ENCODE data around the gene RANBP17. TPM values are rescaled to one million over a fixed set of nuclear protein-coding genes. Genes with fewer than 3 reads are reported as not detected.
A peak's percentile ranks its signal among the peaks of the same experiment; 100 is the strongest.
"Not testable (repeated sequence)": the region's sequence is repeated elsewhere in the genome, so short reads cannot be mapped to it uniquely, and the experiment has no call there.

RANBP17 gene
- total and polyA plus RNA-seq, 2 experiments from 2014 or later, result 43.8 to 53.1 TPM

DNA sequence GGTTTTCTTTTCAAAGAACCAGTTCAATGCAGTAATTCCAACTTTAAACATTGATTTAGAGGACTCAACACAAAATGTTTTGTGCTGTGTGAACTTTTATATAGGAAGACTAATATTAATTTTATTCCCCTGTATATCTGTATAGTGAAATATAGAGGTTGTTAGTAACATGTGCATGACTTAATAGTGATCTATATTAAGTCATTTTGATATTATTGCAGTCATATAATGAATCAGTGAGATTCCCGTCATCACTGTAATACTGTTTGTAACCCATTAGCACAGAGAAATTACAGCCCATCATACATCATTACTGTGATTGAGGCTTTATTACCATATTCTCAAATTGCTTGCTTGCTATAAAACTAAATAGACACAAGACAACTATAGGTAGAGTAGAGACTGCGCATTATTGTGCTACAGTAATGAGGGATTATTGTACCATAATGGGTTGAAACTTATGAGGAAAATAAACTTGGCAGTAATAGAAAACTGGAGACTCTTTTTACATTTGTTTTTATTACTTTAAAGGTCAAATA, 170.7 kb downstream of the RANBP17 start:
- Mint-ChIP-seq H3K27ac (no peak overlapping the region), H3K27me3 (ENCODE audit: insufficient read depth, low read depth, poor library complexity) (no peaks in the 10 kb centered on the region), H3K9me3 (no peaks in the 10 kb centered on the region), H3K4me3 (no peak overlapping the region), H3K36me3 (ENCODE audit: low read depth) (no peaks in the 10 kb centered on the region), H3K4me1 (no peaks in the 10 kb centered on the region)
- Histone ChIP-seq H3K4me1 (ENCODE audit: insufficient read depth) (no peaks in the 10 kb centered on the region), H3K27ac (ENCODE audit: low read depth) (no peak overlapping the region), H3F3A (replicated peaks; ENCODE audit: low read depth) (no peaks in the 10 kb centered on the region), H3K79me2 (replicated peaks; ENCODE audit: insufficient read depth) (no peaks in the 10 kb centered on the region), H3K9me2 (ENCODE audit: insufficient read depth) (no peaks in the 10 kb centered on the region), H3K27me3 (ENCODE audit: insufficient read depth) (no peaks in the 10 kb centered on the region), H3K36me3 (ENCODE audit: insufficient read depth) (no peaks in the 10 kb centered on the region), H3K4me2 (no peak overlapping the region), H2AFZ (no peak overlapping the region), H4K20me1 (replicated peaks; ENCODE audit: insufficient read depth) (no peaks in the 10 kb centered on the region), H3K4me3 (no peak overlapping the region)
- no peak for DNase-seq (ENCODE audit: low spot score)
- no peak for ATAC-seq
- TF ChIP-seq CREB1 (CRISPR knock-in tag; IDR thresholded peaks at IDR 0.05; ENCODE audit: low read depth), result no peak

DNA sequence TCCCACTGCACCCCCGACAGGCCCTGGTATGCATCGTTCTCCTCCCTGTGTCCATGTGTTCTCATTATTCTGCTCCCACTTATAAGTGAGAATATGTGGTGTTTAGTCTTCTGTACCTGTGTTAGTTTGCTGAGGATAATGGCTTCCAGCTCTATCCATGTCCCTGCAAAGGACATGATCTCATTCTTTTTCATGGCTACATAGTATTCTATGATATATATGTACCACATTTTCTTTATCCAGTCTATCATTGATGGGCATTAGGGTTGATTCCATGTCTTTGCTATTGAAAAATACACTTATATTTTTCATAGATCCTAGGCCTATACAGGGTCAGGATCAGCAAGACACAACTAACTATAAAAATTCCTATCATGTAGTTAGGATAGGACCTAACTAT, 180.1 kb downstream of the RANBP17 start:
- not testable (repeated sequence) for H3K36me3 Mint-ChIP-seq (ENCODE audit: low read depth); ATAC-seq; H3K9me3 Mint-ChIP-seq; H3K79me2 ChIP-seq (replicated peaks; ENCODE audit: insufficient read depth); DNase-seq (ENCODE audit: low spot score); H3K4me3 ChIP-seq; H3K9me2 ChIP-seq (ENCODE audit: insufficient read depth); H3K27me3 Mint-ChIP-seq (ENCODE audit: insufficient read depth, low read depth, poor library complexity); H3F3A ChIP-seq (replicated peaks; ENCODE audit: low read depth); H4K20me1 ChIP-seq (replicated peaks; ENCODE audit: insufficient read depth); H3K27ac Mint-ChIP-seq; H3K4me3 Mint-ChIP-seq; H3K4me2 ChIP-seq; H3K36me3 ChIP-seq (ENCODE audit: insufficient read depth); H3K27me3 ChIP-seq (ENCODE audit: insufficient read depth); H2AFZ ChIP-seq; H3K27ac ChIP-seq (ENCODE audit: low read depth)
- H3K4me1 ChIP-seq (ENCODE audit: insufficient read depth), result peaks cover 18% of the 10 kb centered on the region
- peaks cover 12% of the 10 kb centered on the region; the same call in 2 of the 3 replicates for H3K4me1 Mint-ChIP-seq

DNA sequence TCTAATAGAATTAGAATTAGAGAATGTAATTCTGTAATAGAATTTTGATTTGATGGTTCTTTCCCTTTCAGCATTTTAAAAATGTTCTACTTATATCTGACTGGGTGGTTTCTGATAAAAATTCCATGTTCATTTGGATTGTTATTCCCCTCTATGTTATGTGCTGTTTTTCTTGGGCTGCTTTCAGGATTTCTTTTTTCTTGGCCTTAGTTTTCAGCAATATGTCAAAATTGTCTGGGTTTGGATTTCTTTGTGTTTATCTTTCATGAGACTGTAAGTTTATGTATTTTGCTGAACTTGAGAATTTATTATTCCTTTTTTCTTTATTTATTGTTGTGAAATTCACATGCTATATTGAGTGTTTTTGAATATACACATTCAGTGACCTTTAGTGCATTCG, 189.1 kb downstream of the RANBP17 start:
- no peak for DNase-seq (ENCODE audit: low spot score)
- no peaks in the 10 kb centered on the region for H3K79me2 ChIP-seq (replicated peaks; ENCODE audit: insufficient read depth)
- Mint-ChIP-seq H3K27ac (no peak overlapping the region), H3K4me1 (peaks cover under 1% of the 10 kb centered on the region; the same call in 2 of the 3 replicates), H3K9me3 (peaks cover 21% of the 10 kb centered on the region), H3K36me3 (ENCODE audit: low read depth) (peaks cover 46% of the 10 kb centered on the region), H3K4me3 (no peak overlapping the region), H3K27me3 (ENCODE audit: insufficient read depth, low read depth, poor library complexity) (no peaks in the 10 kb centered on the region)
- no peak overlapping the region for H3K27ac ChIP-seq (ENCODE audit: low read depth)
- no peaks in the 10 kb centered on the region for H3K27me3 ChIP-seq (ENCODE audit: insufficient read depth)
- no peak overlapping the region for H2AFZ ChIP-seq
- no peak overlapping the region for H3K4me3 ChIP-seq
- H4K20me1 ChIP-seq (replicated peaks; ENCODE audit: insufficient read depth), result no peaks in the 10 kb centered on the region; the same call in 1 of the 2 replicates
- peaks cover 12% of the 10 kb centered on the region; the same call in 1 of the 2 replicates for H3K36me3 ChIP-seq (ENCODE audit: insufficient read depth)
- no peak for TF ChIP-seq POLR2AphosphoS5 (IDR thresholded peaks at IDR 0.05; ENCODE audit: low read depth)
- no peak for ATAC-seq
- no peaks in the 10 kb centered on the region for H3K9me2 ChIP-seq (ENCODE audit: insufficient read depth)
- peaks cover under 1% of the 10 kb centered on the region; the same call in 1 of the 2 replicates for H3K4me1 ChIP-seq (ENCODE audit: insufficient read depth)
- H3F3A ChIP-seq (replicated peaks; ENCODE audit: low read depth), result no peaks in the 10 kb centered on the region
- no peak overlapping the region for H3K4me2 ChIP-seq

DNA sequence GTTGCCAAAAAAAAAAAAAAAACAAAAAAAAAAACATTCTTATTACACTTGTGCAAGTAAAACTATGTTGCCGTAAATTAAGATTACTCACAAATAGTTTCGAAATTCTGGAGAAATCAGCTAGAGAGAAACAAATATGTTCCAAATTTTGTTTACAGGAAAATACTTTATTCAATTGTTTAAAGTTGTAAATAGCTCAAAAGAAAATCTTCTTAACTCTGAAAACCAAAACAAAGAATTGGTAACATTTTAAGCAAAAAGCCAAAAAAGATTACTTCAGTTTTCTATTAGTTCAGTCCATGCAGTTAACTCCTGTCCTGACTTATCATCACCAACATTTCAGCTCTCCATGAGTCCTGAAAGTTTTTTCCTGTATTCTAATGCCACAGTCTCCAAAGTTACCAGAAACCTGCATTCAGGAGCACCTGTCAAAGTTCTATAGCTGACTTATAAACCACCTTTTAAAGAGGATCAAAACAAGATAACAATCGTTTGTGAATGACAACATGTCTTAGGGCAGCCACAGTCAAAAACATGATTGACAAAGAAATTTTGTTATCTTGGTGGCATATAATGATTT, 194.1 kb downstream of the RANBP17 start:
- Mint-ChIP-seq H3K36me3 (ENCODE audit: low read depth) (peaks cover 55% of the 10 kb centered on the region), H3K9me3 (peaks cover 40% of the 10 kb centered on the region), H3K27ac (no peak overlapping the region), H3K4me1 (no peaks in the 10 kb centered on the region), H3K4me3 (no peak overlapping the region), H3K27me3 (ENCODE audit: insufficient read depth, low read depth, poor library complexity) (no peaks in the 10 kb centered on the region)
- Histone ChIP-seq H3K4me2 (no peak overlapping the region), H3K27me3 (ENCODE audit: insufficient read depth) (no peaks in the 10 kb centered on the region), H3K27ac (ENCODE audit: low read depth) (no peak overlapping the region), H3K9me2 (ENCODE audit: insufficient read depth) (no peaks in the 10 kb centered on the region), H2AFZ (no peak overlapping the region), H3K36me3 (ENCODE audit: insufficient read depth) (peaks cover 23% of the 10 kb centered on the region), H3K4me3 (no peak overlapping the region), H3K79me2 (replicated peaks; ENCODE audit: insufficient read depth) (no peaks in the 10 kb centered on the region), H3K4me1 (ENCODE audit: insufficient read depth) (no peaks in the 10 kb centered on the region), H3F3A (replicated peaks; ENCODE audit: low read depth) (no peaks in the 10 kb centered on the region), H4K20me1 (replicated peaks; ENCODE audit: insufficient read depth) (no peaks in the 10 kb centered on the region; the same call in 1 of the 2 replicates)
- 0 out of 2 replicates have a peak, but pooled peaks have one; percentile 25 for TF ChIP-seq ZNF331 (CRISPR knock-in tag; IDR thresholded peaks at IDR 0.05; ENCODE audit: low read depth)
- TF ChIP-seq, protein P1, sequence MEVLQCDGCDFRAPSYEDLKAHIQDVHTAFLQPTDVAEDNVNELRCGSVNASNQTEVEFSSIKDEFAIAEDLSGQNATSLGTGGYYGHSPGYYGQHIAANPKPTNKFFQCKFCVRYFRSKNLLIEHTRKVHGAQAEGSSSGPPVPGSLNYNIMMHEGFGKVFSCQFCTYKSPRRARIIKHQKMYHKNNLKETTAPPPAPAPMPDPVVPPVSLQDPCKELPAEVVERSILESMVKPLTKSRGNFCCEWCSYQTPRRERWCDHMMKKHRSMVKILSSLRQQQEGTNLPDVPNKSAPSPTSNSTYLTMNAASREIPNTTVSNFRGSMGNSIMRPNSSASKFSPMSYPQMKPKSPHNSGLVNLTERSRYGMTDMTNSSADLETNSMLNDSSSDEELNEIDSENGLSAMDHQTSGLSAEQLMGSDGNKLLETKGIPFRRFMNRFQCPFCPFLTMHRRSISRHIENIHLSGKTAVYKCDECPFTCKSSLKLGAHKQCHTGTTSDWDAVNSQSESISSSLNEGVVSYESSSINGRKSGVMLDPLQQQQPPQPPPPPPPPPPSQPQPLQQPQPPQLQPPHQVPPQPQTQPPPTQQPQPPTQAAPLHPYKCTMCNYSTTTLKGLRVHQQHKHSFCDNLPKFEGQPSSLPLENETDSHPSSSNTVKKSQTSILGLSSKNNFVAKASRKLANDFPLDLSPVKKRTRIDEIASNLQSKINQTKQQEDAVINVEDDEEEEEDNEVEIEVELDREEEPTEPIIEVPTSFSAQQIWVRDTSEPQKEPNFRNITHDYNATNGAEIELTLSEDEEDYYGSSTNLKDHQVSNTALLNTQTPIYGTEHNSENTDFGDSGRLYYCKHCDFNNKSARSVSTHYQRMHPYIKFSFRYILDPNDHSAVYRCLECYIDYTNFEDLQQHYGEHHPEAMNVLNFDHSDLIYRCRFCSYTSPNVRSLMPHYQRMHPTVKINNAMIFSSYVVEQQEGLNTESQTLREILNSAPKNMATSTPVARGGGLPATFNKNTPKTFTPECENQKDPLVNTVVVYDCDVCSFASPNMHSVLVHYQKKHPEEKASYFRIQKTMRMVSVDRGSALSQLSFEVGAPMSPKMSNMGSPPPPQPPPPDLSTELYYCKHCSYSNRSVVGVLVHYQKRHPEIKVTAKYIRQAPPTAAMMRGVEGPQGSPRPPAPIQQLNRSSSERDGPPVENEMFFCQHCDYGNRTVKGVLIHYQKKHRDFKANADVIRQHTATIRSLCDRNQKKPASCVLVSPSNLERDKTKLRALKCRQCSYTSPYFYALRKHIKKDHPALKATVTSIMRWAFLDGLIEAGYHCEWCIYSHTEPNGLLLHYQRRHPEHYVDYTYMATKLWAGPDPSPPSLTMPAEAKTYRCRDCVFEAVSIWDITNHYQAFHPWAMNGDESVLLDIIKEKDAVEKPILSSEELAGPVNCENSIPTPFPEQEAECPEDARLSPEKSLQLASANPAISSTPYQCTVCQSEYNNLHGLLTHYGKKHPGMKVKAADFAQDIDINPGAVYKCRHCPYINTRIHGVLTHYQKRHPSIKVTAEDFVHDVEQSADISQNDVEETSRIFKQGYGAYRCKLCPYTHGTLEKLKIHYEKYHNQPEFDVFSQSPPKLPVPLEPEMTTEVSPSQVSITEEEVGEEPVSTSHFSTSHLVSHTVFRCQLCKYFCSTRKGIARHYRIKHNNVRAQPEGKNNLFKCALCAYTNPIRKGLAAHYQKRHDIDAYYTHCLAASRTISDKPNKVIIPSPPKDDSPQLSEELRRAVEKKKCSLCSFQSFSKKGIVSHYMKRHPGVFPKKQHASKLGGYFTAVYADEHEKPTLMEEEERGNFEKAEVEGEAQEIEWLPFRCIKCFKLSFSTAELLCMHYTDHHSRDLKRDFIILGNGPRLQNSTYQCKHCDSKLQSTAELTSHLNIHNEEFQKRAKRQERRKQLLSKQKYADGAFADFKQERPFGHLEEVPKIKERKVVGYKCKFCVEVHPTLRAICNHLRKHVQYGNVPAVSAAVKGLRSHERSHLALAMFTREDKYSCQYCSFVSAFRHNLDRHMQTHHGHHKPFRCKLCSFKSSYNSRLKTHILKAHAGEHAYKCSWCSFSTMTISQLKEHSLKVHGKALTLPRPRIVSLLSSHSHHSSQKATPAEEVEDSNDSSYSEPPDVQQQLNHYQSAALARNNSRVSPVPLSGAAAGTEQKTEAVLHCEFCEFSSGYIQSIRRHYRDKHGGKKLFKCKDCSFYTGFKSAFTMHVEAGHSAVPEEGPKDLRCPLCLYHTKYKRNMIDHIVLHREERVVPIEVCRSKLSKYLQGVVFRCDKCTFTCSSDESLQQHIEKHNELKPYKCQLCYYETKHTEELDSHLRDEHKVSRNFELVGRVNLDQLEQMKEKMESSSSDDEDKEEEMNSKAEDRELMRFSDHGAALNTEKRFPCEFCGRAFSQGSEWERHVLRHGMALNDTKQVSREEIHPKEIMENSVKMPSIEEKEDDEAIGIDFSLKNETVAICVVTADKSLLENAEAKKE (CRISPR knock-in tag; IDR thresholded peaks at IDR 0.05), result no peak
- DNase-seq (ENCODE audit: low spot score) (peak; percentile 16), ATAC-seq (no peak)

Measured in GM23338 (cell line).